ENCODE results near the gene SP100. TPM values are rescaled to one million over a fixed set of nuclear protein-coding genes. Genes with fewer than 3 reads are reported as not detected.
"Not testable (repeated sequence)": the region's sequence is repeated elsewhere in the genome, so short reads cannot be mapped to it uniquely, and the experiment has no call there.

The SP100 gene
- total RNA-seq, 1 experiment from 2014 or later, result 110 TPM

GRCh38 chr2:230485801-230486341, 69.9 kb downstream of the SP100 start:
- no peak for TF ChIP-seq CTCF (IDR thresholded peaks at IDR 0.05; ENCODE audit: unreplicated experiment)
- no peaks in the 10 kb centered on the region for H3K4me1 Mint-ChIP-seq (ENCODE audit: low read depth, unreplicated experiment)
- no peak overlapping the region for H3K27ac Mint-ChIP-seq (ENCODE audit: unreplicated experiment)
- CTCF ChIA-PET, result no interaction called here
- intact Hi-C loops (cut with micrococcal nuclease; ENCODE audit: unreplicated experiment), result no loop called here
- no peak for DNase-seq
- H3K36me3 Mint-ChIP-seq (ENCODE audit: insufficient read depth, unreplicated experiment), result no peaks in the 10 kb centered on the region
- peaks cover 6% of the 10 kb centered on the region for H3K9me3 Mint-ChIP-seq (ENCODE audit: low read depth, unreplicated experiment)
- BruUV-seq (replicated peaks), result no TSS peak
- no peaks in the 10 kb centered on the region for H3K27me3 Mint-ChIP-seq (ENCODE audit: unreplicated experiment)
- H3K4me3 Mint-ChIP-seq (ENCODE audit: low read depth, unreplicated experiment), result no peak overlapping the region

GRCh38 chr2:230491219-230491618, 75.2 kb downstream of the SP100 start:
- H3K36me3 Mint-ChIP-seq (ENCODE audit: insufficient read depth, unreplicated experiment); BruUV-seq (replicated peaks); H3K9me3 Mint-ChIP-seq (ENCODE audit: low read depth, unreplicated experiment); H3K4me1 Mint-ChIP-seq (ENCODE audit: low read depth, unreplicated experiment); DNase-seq; H3K27me3 Mint-ChIP-seq (ENCODE audit: unreplicated experiment); H3K27ac Mint-ChIP-seq (ENCODE audit: unreplicated experiment); H3K4me3 Mint-ChIP-seq (ENCODE audit: low read depth, unreplicated experiment); intact Hi-C loops (cut with micrococcal nuclease; ENCODE audit: unreplicated experiment); CTCF ChIA-PET: not testable (repeated sequence)

GRCh38 chr2:230492107-230492506, 76.1 kb downstream of the SP100 start:
- CTCF ChIA-PET, result no interaction called here
- intact Hi-C loops (cut with micrococcal nuclease; ENCODE audit: unreplicated experiment), result no loop called here
- Mint-ChIP-seq H3K4me1 (ENCODE audit: low read depth, unreplicated experiment) (no peaks in the 10 kb centered on the region), H3K27me3 (ENCODE audit: unreplicated experiment) (no peaks in the 10 kb centered on the region), H3K27ac (ENCODE audit: unreplicated experiment) (no peak overlapping the region), H3K36me3 (ENCODE audit: insufficient read depth, unreplicated experiment) (no peaks in the 10 kb centered on the region), H3K4me3 (ENCODE audit: low read depth, unreplicated experiment) (no peak overlapping the region), H3K9me3 (ENCODE audit: low read depth, unreplicated experiment) (peaks cover 4% of the 10 kb centered on the region)
- no peak for DNase-seq
- TF ChIP-seq CTCF (IDR thresholded peaks at IDR 0.05; ENCODE audit: unreplicated experiment), result no peak
- BruUV-seq (replicated peaks), result no TSS peak

- H3K27ac Mint-ChIP-seq (ENCODE audit: unreplicated experiment), result no peak overlapping the region
- CTCF ChIA-PET, result no interaction called here
- BruUV-seq (replicated peaks), result no TSS peak
- no peaks in the 10 kb centered on the region for H3K4me1 Mint-ChIP-seq (ENCODE audit: low read depth, unreplicated experiment)
- H3K27me3 Mint-ChIP-seq (ENCODE audit: unreplicated experiment), result no peaks in the 10 kb centered on the region
- peaks cover 6% of the 10 kb centered on the region for H3K36me3 Mint-ChIP-seq (ENCODE audit: insufficient read depth, unreplicated experiment)
- intact Hi-C loops (cut with micrococcal nuclease; ENCODE audit: unreplicated experiment), result no loop called here
- DNase-seq, result no peak
- H3K4me3 Mint-ChIP-seq (ENCODE audit: low read depth, unreplicated experiment), result no peak overlapping the region
- H3K9me3 Mint-ChIP-seq (ENCODE audit: low read depth, unreplicated experiment), result no peaks in the 10 kb centered on the region
- no peak for TF ChIP-seq CTCF (IDR thresholded peaks at IDR 0.05; ENCODE audit: unreplicated experiment)
Observed at GRCh38 chr2:230494980-230495379, 79.0 kb downstream of the SP100 start.

GRCh38 chr2:230496891-230497290, 80.9 kb downstream of the SP100 start:
- H3K36me3 Mint-ChIP-seq (ENCODE audit: insufficient read depth, unreplicated experiment), result peaks cover 6% of the 10 kb centered on the region
- H3K4me3 Mint-ChIP-seq (ENCODE audit: low read depth, unreplicated experiment), result no peak overlapping the region

More at GRCh38 chr2:230496891-230497290, 80.9 kb downstream of the SP100 start:
- no peak for DNase-seq
- CTCF ChIA-PET, result no interaction called here
- BruUV-seq (replicated peaks), result no TSS peak
- H3K9me3 Mint-ChIP-seq (ENCODE audit: low read depth, unreplicated experiment), result no peaks in the 10 kb centered on the region
- intact Hi-C loops (cut with micrococcal nuclease; ENCODE audit: unreplicated experiment), result no loop called here
- no peak for TF ChIP-seq CTCF (IDR thresholded peaks at IDR 0.05; ENCODE audit: unreplicated experiment)
- no peaks in the 10 kb centered on the region for H3K4me1 Mint-ChIP-seq (ENCODE audit: low read depth, unreplicated experiment)
- no peaks in the 10 kb centered on the region for H3K27me3 Mint-ChIP-seq (ENCODE audit: unreplicated experiment)
- H3K27ac Mint-ChIP-seq (ENCODE audit: unreplicated experiment), result no peak overlapping the region

Data from Calu3 (cell line).